Mononuclear cell (primary cell): ENCODE data around the gene EIF1. TPM values are rescaled to one million over a fixed set of nuclear protein-coding genes. Genes with fewer than 3 reads are reported as not detected.

ENCODE experiments used
- H3K27me3 ChIP-seq: 2 replicates; pipeline ENCODE4 v1.6.0; 2011; ENCODE audit warnings: low read length, control low read depth; ENCODE audit not compliant: insufficient read depth
- H3K4me1 ChIP-seq: 2 replicates; pipeline ENCODE4 v1.5.1; 2011; ENCODE audit warnings: mild to moderate bottlenecking, low read length, control low read depth; ENCODE audit not compliant: insufficient read depth
- H3K4me3 ChIP-seq: 2 replicates; pipeline ENCODE4 v1.5.1; 2011; ENCODE audit warnings: mild to moderate bottlenecking, low read length, moderate library complexity
- H3K9me3 ChIP-seq: 2 replicates; pipeline ENCODE4 v1.5.1; 2011; ENCODE audit warnings: low read depth, mild to moderate bottlenecking, control low read depth, low read length
- total RNA-seq: library from RNA; depleted of rRNA; stranded (reverse); fragments of >200 nt; gene quantifications from one replicate; pipeline ENCODE4 v1.2.3, GENCODE V29; 2012

The EIF1 gene
- total RNA-seq, 1 donor: 719 TPM

DNA sequence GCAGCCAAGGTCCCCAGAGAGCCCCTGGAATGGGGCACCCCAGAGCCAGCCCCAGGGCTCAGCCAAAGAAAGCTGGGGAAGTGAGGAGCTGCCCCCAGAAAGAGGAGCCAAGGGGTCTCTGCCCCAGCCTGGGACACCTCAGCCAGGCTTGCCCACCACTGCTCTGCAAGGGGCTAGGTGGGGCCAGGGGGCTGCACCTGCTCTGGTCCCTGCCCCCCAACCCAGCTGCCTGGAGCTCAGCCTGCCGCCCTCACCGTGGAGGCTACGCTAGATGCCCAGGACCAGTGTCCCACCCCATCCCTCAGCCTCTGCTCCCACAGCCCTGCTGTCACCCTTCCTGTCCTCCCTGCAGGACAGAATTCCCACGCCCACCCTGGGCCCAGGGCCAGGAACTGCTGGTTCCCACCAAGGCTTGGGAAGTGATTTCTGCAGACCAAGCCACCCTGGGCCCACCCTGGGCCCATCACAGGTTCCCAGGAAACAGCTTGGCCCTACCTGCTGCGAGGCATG, 36.2 kb upstream of the EIF1 start:
- Histone ChIP-seq H3K4me1 (peaks cover 14% of the 10 kb centered on the region), H3K27me3 (no peaks in the 10 kb centered on the region), H3K9me3 (no peaks in the 10 kb centered on the region), H3K4me3 (no peak overlapping the region)

DNA sequence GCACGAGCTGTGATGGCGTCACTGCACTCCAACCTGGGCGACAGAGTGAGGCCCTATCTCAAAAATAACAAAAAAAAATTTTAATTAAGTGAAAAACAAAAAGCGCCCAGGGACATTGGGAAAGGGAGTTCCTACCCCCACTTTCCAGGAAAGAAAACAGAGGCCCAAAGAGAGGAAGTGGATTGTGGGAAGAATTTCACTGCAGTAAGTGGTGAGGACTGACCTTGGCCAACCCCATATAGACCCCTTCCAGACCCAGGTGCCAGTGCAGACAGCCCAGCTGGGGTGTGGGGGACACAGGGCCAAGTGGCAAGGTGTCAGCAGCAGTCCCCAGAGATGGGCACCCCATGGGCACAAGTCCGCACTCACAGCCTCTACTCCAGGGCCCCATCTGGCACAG, 35.3 kb upstream of the EIF1 start:
- H3K9me3 ChIP-seq: no peaks in the 10 kb centered on the region
- H3K27me3 ChIP-seq: no peaks in the 10 kb centered on the region
- peaks cover 5% of the 10 kb centered on the region for H3K4me1 ChIP-seq

DNA sequence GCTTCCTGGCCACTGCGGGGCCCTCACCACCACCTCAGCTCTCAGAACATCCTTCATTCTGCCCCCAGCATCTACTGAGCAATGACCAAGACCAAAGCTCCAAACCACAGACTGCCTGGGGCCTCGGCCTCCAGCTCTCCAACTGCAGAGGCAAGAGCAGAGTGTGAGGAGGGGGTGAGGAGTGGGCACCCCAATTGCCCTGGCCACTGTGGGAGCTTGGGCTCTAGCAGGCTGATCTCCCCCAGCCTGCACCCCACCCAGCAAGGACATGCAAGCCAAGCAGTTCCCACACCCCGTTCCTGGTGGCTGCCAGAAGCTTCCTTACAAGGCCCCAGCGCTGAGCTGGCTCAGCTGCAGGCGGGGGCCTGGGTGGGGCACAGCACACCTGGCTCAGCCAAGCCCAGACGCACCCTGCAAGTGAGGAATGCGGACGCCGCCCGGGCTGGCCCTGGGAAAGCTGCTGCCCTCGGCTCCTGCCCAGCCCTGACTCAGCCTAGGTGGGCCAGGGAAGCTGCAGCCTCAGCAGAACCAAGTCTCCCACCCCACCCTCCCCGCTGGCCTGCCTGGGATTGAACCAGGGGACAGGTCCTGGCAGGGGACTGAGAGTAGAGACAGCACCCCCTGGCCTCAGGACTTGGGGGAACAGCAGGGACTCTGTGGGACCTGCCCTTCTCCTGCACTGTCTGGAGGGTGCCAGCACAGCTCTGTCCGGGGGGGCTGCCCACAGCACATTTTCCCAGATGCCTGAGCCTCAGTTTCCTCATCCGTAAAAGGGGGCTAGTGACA, 34.6 kb upstream of the EIF1 start:
- no peaks in the 10 kb centered on the region for H3K4me1 ChIP-seq
- no peaks in the 10 kb centered on the region for H3K9me3 ChIP-seq
- no peak overlapping the region for H3K4me3 ChIP-seq
- no peaks in the 10 kb centered on the region for H3K27me3 ChIP-seq

More for the DNA sequence above, 35.3 kb upstream of the EIF1 start:
- H3K4me3 ChIP-seq: no peak overlapping the region

DNA sequence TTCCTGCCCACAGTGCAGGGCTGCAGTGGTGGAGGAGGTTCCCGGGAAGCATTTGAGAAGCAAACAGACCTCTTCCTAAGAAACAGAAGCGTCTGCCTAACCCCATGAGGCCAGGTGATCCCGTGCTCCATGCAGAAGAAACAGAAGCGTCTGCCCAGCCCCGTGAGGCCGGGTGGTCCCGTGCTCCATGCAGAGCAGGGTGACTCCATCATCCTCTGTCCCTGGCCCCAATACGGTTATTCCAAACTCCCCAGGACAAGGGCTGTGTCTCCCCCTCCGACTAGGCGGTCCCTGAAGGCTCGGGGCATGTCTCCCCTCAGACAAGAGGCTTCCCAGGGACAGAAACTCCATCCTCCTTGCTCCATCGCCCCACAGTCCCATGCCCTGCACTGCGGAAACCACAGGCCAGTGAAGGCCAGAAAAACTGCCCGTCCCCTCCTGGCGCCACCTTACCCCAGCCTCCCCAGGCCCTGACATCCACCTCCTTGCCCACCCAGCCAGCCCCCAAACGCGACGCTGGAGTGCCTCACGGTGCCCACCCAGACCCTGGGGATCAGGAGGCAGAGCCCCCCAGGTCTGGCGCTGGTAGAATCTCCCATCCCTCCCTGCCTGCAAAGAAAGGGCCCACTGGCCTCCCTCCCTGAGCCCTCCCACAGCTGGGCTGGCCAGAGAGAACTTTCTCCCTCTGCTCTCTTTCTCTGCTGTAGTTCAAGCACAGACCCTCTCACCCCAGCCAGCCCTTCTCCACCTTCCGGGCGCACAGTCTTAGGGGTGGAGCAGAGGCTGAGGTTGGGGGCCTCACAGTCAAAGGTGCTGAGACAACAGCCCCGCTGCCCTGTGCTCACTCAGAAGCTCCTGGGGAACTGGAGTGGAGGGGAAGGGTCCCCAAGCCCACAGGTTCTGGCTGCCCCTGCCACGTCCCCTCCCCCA, 33.7 kb upstream of the EIF1 start:
- Histone ChIP-seq H3K4me1 (no peaks in the 10 kb centered on the region), H3K4me3 (no peak overlapping the region), H3K9me3 (no peaks in the 10 kb centered on the region), H3K27me3 (no peaks in the 10 kb centered on the region)

DNA sequence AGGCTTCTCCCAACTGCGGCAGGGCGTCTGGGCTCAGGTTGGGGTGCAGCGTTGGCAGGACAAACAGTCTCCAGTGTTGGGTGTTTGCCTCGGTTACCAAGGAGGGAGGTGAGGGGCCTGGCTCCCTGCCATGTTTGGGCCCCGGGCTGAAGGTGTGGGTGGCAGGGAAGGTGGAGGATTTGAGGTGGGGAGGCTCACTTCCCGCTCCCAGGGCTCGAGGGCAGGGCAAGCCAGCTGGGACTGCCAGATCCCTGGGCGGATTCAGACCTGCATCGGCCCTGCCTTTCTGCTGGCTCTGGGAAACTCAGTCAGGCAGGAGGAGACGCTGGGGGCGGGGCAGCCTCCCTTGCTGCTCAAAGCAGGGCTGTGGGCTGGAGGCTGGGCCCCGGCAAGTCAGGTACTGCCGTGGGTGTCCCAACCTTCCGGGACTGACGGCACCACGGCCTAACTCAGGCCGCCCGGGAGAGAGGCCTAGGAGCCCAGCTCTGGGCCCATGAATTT, 33.0 kb upstream of the EIF1 start:
- H3K9me3 ChIP-seq: no peaks in the 10 kb centered on the region
- H3K27me3 ChIP-seq: no peaks in the 10 kb centered on the region
- no peak overlapping the region for H3K4me3 ChIP-seq
- no peaks in the 10 kb centered on the region for H3K4me1 ChIP-seq

DNA sequence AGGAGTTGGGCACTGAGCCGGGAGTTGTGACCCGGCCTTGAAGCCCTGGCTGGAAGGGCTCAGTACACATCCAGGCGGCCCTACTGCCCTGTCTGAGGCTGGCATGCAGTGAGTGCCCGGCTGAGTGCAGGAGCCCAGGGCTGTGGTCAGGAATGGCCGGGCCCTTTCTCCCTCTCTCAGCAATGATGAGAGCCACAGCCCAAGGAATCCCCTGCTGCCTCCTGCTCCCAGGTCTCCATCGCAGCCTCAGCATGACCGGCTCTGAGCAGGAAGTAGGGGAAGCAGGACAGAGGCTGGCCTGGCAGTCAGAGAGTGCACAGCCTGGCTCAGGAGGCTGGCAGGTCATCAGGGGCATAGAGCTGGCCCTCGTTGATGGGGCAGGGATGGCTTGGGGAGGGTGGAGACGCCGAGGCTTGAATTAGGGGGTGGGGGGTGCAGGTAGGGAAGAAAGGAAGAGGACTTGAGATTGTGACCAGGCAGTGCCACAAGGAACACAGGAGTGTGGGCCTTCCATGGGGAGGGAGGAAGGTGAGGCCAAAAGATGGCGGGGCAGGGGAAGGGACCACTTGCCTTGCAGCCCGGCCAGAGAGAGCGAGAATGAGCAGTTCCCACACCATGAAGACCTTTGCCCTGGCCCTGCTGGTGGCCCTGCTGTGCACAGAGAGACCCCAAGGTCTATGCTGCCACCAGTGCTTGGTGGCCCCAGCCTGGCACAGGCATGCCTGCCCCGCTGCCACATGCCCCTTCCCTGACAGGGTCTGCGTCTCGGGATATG, 32.2 kb upstream of the EIF1 start:
- H3K4me1 ChIP-seq: no peaks in the 10 kb centered on the region
- H3K4me3 ChIP-seq: no peak overlapping the region
- no peaks in the 10 kb centered on the region for H3K27me3 ChIP-seq
- no peaks in the 10 kb centered on the region for H3K9me3 ChIP-seq

DNA sequence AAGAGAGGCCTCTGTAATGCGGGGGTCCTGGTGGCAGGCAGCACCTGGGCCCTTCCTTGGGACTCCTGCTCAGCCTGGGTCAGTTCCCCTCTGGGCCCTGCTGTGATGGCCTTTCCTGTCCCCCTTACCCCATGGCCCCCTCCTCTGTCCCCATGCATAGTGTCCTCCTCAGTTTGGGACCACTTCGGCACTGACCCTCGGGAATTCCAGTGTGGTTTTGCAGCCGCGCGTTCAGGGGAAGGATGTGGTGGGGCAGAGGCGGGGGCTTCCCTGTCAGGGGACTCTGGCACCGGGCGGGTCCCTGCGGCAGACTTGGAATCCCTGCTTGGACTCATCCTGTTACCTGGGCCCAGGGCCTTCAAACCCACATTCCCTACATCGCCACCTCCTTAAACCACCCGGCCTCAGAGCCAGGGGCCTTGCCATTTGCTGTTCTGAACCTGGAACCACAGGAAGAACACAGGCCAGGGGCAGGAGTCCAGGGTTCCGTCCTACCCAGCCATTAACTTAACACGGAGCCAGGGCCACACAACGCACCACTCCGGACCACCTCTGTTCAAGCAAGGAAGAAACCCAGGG, 31.4 kb upstream of the EIF1 start:
- no peaks in the 10 kb centered on the region for H3K9me3 ChIP-seq
- H3K4me3 ChIP-seq: no peak overlapping the region
- no peaks in the 10 kb centered on the region for H3K27me3 ChIP-seq
- H3K4me1 ChIP-seq: no peaks in the 10 kb centered on the region

DNA sequence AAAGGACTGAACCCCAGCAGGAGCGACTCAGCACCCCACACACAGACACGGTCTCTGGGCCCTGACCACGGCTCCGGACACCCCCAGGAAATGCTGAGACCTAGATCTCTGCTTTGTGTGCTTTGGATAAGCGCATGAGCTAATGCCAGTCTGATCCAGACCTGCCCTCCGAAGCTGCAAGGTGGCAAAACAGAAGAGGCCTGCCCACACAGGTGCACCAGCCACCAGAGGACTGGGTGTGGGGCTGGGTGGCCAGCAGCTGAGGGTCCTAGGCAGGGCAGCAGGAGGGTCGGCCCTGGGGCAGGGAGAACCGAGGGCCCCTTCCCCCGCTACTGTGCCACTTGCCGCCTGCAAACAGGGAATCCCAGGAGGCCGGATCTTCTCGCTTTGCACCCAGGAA, 30.7 kb upstream of the EIF1 start:
- no peaks in the 10 kb centered on the region for H3K9me3 ChIP-seq
- no peak overlapping the region for H3K4me3 ChIP-seq
- H3K4me1 ChIP-seq: no peaks in the 10 kb centered on the region
- no peaks in the 10 kb centered on the region for H3K27me3 ChIP-seq

DNA sequence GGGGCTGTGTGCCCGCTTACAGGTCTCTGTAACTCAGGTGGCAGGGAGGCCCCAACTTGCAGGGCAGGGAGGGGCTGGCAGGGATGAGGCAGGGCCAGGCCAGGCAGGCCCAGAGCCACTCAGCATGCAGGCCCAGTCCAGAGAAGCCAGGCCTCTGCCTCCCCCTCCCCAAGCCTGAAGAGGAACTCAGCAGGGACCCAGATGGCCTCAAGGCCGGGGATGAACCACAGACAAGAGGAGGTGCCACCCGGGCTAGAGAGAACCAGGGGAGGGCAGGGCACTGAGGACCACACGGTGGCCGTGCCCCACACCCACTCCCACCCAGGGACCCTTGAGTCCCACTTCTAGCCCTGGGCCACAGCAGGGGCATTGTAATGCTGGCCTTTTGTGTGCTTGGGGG, 29.8 kb upstream of the EIF1 start:
- H3K4me3 ChIP-seq: no peak overlapping the region
- H3K4me1 ChIP-seq: no peaks in the 10 kb centered on the region
- H3K27me3 ChIP-seq: no peaks in the 10 kb centered on the region
- H3K9me3 ChIP-seq: no peaks in the 10 kb centered on the region

DNA sequence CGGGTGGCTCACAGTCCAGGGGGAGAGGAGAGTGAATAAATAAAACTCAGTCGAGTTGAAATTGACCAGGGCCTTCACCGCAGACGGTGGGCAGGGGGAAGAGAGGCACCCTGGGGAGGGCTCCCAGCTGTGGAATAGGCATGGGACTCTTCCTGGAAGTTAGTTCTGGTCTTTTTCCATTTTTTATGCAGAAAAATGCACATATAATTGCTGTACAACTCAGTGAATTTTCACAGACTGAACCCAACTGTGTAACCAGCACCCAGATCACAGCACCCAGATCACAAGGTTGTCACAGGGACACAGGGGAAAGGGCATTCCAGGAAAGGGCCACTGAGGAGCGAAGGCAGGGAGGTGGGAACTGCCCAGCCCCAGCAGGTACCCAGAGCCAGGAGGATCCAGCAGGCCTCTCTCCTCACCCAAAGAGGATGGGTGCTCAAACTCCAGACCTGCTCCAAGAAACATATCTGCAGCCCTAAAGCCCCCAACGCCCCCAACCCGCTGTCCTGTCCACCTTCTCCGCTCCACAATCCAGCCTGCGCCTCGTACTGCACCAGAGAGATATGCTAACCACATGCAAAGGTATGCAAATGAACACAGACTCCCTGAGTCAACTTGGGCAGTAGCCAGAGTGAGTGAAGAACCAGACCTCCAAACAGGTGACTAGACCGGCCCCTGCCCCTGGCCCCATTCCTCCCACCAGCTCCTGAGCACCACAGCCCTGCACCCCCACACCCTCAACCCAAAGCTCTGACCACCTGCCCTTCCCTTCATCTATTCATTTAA, 29.1 kb upstream of the EIF1 start:
- no peaks in the 10 kb centered on the region for H3K27me3 ChIP-seq
- H3K4me1 ChIP-seq: no peaks in the 10 kb centered on the region
- no peak overlapping the region for H3K4me3 ChIP-seq
- H3K9me3 ChIP-seq: no peaks in the 10 kb centered on the region

DNA sequence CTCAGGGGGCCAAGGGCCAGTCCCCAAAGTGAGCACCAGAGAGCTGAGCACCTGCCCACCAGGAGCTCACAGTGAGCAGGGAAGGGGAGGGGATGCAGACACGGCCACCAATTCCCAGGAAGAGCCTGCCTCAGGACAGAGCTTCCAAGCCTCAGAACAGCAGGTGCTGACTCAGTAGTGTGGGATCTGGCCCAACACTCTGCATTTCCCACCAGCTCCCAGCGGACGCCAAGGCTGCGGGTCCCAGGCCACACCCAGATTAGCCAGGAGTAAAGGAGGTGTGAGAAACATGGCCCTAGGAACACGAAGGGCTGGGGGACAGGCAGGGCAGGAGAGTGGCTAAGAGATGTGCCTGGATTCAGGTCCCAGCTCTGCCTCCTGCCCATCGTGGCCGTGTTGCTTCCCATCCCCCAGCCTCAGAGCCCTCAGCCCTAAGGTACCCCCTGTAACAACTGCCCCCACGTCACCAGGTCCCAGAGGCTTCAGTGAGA, 28.4 kb upstream of the EIF1 start:
- no peaks in the 10 kb centered on the region for H3K27me3 ChIP-seq
- H3K9me3 ChIP-seq: no peaks in the 10 kb centered on the region
- H3K4me1 ChIP-seq: no peaks in the 10 kb centered on the region
- H3K4me3 ChIP-seq: no peak overlapping the region

DNA sequence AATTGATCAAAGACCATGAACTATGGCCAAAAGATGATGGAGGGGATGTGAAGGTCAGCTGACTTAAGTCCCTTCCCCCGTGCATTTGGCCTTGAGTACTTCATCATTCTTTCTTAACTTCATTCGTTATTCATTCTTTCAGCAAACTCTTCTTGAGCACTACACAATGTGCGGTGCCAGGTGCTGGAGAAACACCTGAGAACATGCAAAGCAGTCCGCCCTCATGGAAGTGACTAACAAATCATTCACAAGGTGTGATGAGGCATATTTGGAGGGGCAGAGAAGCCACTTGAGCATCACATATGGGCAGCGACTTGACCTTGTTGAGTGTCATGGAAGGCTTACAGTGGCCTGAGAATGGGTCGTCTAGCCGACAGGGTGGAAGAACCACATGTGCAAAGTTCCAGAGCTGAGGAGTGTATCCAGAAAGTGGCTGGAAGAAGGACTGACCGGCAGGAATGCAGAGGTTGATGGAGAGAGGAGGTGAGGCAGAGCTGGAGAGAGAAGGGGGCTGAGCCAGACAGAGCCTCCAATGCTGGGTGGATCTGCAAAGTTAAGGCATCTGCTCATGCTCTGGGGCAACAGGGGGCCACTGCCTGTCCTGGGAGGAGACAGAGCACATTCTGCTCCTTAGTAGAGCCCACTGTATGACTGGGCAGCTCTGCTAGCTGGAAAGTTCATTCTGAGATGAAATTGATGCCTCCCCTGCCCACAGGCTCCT, 25.1 kb upstream of the EIF1 start:
- Histone ChIP-seq H3K4me3 (no peak overlapping the region), H3K9me3 (no peaks in the 10 kb centered on the region), H3K4me1 (peaks cover 29% of the 10 kb centered on the region), H3K27me3 (no peaks in the 10 kb centered on the region)

DNA sequence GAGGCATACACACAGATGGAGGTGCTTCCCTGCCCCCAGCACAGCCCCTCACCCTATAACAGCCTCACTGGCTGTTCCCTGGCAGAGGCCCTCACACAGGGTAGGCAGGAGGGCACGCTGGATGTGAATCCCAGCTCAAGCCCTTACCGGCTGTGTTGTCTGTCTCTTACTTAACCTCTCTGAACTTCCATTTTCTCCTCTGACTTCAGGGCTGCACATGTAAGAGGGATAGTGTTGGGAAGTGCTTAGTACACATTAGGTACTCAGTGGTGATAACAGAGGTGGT, 24.6 kb upstream of the EIF1 start:
- Histone ChIP-seq H3K4me3 (no peak overlapping the region), H3K4me1 (peaks cover 29% of the 10 kb centered on the region), H3K27me3 (no peaks in the 10 kb centered on the region), H3K9me3 (no peaks in the 10 kb centered on the region)
